ENCODE measurements around the gene HIVEP3.

Gene HIVEP3

GRCh38 chr1:41540886-41541591 lies 377.7 kb downstream of the HIVEP3 start:
- Histone ChIP-seq H3K27ac (ENCODE audit: low read depth, low read length) (no peak overlapping the region), H3K36me3 (ENCODE audit: control insufficient read depth, insufficient read depth, low read length) (no peaks in the 10 kb centered on the region), H3K9ac (ENCODE audit: low read length) (no peak overlapping the region), H3K27me3 (ENCODE audit: control insufficient read depth, insufficient read depth, low read length) (no peaks in the 10 kb centered on the region), H3K4me3 (ENCODE audit: low read length) (no peak overlapping the region), H3K4me1 (ENCODE audit: control insufficient read depth, insufficient read depth, low read length) (peaks cover 6% of the 10 kb centered on the region)

DNA sequence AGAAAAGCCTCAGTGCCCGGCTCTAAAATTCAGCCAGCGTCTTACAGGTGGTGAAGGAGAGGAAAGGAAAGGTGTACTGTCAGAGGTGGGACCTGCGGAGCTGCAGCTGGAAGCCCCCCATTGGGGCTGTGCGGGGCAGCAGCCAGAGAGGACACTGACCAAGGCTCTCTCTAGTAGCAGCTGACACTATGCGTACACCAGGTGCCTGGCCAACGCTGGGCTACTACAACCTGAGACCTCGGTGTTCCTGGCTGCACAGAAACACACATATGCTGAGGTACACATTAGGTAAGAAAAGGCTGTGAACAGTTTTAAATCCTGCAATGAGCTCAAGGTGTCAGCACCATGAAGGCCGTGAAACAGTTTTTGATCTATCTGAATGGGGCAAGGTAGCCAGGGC lies 378.7 kb downstream of the HIVEP3 start:
- H3K4me1 ChIP-seq (ENCODE audit: control insufficient read depth, insufficient read depth, low read length) = peaks cover 6% of the 10 kb centered on the region
- no peak overlapping the region for H3K27ac ChIP-seq (ENCODE audit: low read depth, low read length)
- no peaks in the 10 kb centered on the region for H3K27me3 ChIP-seq (ENCODE audit: control insufficient read depth, insufficient read depth, low read length)
- no peak overlapping the region for H3K9ac ChIP-seq (ENCODE audit: low read length)
- H3K36me3 ChIP-seq (ENCODE audit: control insufficient read depth, insufficient read depth, low read length) = no peaks in the 10 kb centered on the region
- no peak overlapping the region for H3K4me3 ChIP-seq (ENCODE audit: low read length)

GRCh38 chr1:41539418-41539805 lies 379.3 kb downstream of the HIVEP3 start:
- no peak overlapping the region for H3K4me3 ChIP-seq (ENCODE audit: low read length)
- peaks cover 6% of the 10 kb centered on the region for H3K4me1 ChIP-seq (ENCODE audit: control insufficient read depth, insufficient read depth, low read length)
- no peaks in the 10 kb centered on the region for H3K36me3 ChIP-seq (ENCODE audit: control insufficient read depth, insufficient read depth, low read length)
- no peak overlapping the region for H3K9ac ChIP-seq (ENCODE audit: low read length)
- no peaks in the 10 kb centered on the region for H3K27me3 ChIP-seq (ENCODE audit: control insufficient read depth, insufficient read depth, low read length)
- H3K27ac ChIP-seq (ENCODE audit: low read depth, low read length) = no peak overlapping the region

DNA sequence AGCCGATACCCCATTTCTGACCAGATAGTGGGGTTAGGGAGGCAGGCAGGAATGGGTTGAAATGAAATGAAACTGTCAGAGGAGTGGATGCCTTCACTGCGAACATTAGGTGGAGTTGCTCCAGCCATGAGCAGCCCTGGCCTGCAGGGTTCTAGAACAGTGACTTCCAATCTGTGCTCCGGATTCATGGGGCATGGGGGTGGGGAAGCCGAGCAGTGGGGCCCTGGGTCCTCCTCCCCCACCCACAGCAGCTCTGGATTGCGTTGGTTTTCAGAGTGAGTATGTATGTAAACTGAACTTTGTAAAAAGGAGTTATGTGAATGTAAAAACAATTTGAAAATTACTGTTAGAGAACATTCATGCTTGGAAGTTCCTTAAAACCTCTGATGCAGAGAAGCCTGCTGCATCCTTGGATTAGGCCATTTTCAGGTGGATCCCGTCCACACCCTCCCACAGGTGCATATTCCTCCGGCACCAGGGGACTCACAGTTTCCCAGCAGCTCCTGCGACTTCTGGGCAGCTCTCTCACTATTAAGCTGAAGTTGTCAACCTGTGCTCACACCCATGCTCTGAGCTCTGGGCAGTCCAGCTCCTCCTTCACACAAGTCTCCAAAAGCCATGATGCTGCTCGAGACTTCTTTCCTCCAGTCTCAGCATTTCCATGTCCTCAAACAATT lies 379.8 kb downstream of the HIVEP3 start:
- Histone ChIP-seq H3K4me1 (ENCODE audit: control insufficient read depth, insufficient read depth, low read length) (peaks cover 6% of the 10 kb centered on the region), H3K9ac (ENCODE audit: low read length) (no peak overlapping the region), H3K27me3 (ENCODE audit: control insufficient read depth, insufficient read depth, low read length) (no peaks in the 10 kb centered on the region), H3K4me3 (ENCODE audit: low read length) (no peak overlapping the region), H3K27ac (ENCODE audit: low read depth, low read length) (no peak overlapping the region), H3K36me3 (ENCODE audit: control insufficient read depth, insufficient read depth, low read length) (no peaks in the 10 kb centered on the region)

DNA sequence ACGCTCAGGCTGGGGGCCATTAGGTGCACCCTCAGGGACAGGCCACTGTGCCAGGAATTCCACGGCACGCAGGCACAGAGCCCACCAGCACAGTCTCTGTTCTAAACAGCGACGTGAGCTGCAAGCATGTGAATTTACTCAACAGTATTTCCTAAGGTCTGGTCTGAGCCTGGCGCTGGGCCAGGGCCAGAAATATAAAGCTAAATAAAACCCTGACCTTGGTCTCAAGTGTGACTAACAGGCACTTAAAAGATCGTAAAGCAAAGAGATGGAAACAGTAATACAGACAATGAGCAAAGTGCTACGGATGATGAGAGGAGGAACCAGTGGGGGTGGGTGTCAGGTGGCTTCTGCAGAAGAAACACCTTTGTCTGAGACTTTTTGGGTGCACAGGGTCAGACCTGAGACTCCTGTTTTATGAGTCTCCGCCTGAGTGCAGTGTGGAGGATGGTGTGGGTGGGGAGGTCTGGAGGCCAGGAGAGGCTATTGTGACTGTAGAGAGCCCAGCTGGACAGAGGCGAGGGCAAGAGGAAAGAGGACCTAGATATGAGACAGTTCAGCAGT lies 380.9 kb downstream of the HIVEP3 start:
- Histone ChIP-seq H3K4me3 (ENCODE audit: low read length) (no peak overlapping the region), H3K27me3 (ENCODE audit: control insufficient read depth, insufficient read depth, low read length) (no peaks in the 10 kb centered on the region), H3K9ac (ENCODE audit: low read length) (no peak overlapping the region), H3K36me3 (ENCODE audit: control insufficient read depth, insufficient read depth, low read length) (no peaks in the 10 kb centered on the region), H3K4me1 (ENCODE audit: control insufficient read depth, insufficient read depth, low read length) (peaks cover 6% of the 10 kb centered on the region), H3K27ac (ENCODE audit: low read depth, low read length) (no peak overlapping the region)

GRCh38 chr1:41537251-41537650 lies 381.5 kb downstream of the HIVEP3 start:
- Histone ChIP-seq H3K27me3 (ENCODE audit: control insufficient read depth, insufficient read depth, low read length) (no peaks in the 10 kb centered on the region), H3K36me3 (ENCODE audit: control insufficient read depth, insufficient read depth, low read length) (no peaks in the 10 kb centered on the region), H3K4me1 (ENCODE audit: control insufficient read depth, insufficient read depth, low read length) (peaks cover 6% of the 10 kb centered on the region), H3K4me3 (ENCODE audit: low read length) (no peak overlapping the region), H3K9ac (ENCODE audit: low read length) (no peak overlapping the region), H3K27ac (ENCODE audit: low read depth, low read length) (no peak overlapping the region)

DNA sequence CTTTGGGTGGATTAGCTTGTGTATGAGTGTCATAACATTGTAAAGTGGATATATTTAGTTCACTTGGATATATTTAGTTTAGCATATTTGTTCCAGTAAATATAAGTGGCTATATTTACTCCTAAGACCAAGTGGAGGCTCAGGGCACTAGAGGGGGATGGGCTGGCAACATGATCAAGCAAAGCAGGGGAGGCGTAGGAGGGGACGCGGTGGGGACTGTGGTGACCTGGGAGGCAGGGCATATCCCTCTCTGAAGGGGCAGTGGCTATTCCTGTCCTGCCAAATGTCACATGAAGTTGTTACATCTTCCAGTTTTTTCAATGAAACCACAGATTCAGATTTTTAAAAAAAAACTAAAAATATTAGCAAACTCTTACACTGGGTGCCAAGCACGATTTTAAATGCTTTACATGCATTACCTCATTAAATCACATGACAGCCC lies 382.3 kb downstream of the HIVEP3 start:
- Histone ChIP-seq H3K36me3 (ENCODE audit: control insufficient read depth, insufficient read depth, low read length) (no peaks in the 10 kb centered on the region), H3K4me1 (ENCODE audit: control insufficient read depth, insufficient read depth, low read length) (peaks cover 6% of the 10 kb centered on the region), H3K9ac (ENCODE audit: low read length) (no peak overlapping the region), H3K27me3 (ENCODE audit: control insufficient read depth, insufficient read depth, low read length) (no peaks in the 10 kb centered on the region), H3K27ac (ENCODE audit: low read depth, low read length) (no peak overlapping the region), H3K4me3 (ENCODE audit: low read length) (no peak overlapping the region)

DNA sequence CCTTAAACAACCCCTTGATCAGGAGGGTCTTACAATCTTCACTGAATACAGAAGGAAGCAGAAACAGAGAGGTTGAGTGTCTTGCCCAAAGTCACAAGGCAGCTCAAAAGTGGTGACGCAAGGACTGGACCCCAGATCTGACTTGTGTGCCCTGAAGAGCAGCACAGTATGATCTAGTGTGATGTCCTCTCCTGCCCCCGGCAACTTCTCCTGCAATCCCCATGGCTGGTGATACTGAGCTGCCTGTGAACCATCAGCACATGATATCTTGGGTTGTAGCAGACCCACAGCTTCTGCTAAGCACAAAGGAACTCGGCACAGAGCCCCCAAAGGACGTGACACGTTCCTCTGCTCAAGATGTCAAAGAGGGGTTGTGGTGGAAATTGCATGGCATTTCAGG lies 383.0 kb downstream of the HIVEP3 start:
- Histone ChIP-seq H3K27ac (ENCODE audit: low read depth, low read length) (no peak overlapping the region), H3K36me3 (ENCODE audit: control insufficient read depth, insufficient read depth, low read length) (no peaks in the 10 kb centered on the region), H3K4me3 (ENCODE audit: low read length) (no peak overlapping the region), H3K9ac (ENCODE audit: low read length) (no peak overlapping the region), H3K27me3 (ENCODE audit: control insufficient read depth, insufficient read depth, low read length) (no peaks in the 10 kb centered on the region), H3K4me1 (ENCODE audit: control insufficient read depth, insufficient read depth, low read length) (peaks cover 6% of the 10 kb centered on the region)

DNA sequence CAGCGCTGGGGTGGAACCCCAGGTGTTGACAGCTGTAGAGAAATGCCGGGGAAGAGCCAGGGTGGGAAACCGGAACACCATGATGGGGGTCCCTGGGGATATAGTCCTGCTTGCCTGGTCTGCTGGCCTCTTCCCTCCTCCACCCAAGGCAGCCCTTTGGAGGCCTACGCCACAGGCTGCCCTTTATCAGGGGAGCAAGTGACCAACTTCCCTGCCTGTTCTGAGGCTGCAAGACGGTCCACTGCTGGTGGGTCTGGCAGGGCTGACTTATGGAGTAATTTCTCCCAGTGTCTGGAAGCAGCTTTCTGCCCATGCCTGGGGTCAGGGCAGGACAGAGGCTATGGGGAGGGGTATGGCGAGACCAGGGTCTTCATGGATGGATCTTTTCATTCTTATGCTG lies 383.4 kb downstream of the HIVEP3 start:
- Histone ChIP-seq H3K4me1 (ENCODE audit: control insufficient read depth, insufficient read depth, low read length) (peaks cover 6% of the 10 kb centered on the region), H3K27ac (ENCODE audit: low read depth, low read length) (no peak overlapping the region), H3K36me3 (ENCODE audit: control insufficient read depth, insufficient read depth, low read length) (no peaks in the 10 kb centered on the region), H3K4me3 (ENCODE audit: low read length) (no peak overlapping the region), H3K27me3 (ENCODE audit: control insufficient read depth, insufficient read depth, low read length) (no peaks in the 10 kb centered on the region), H3K9ac (ENCODE audit: low read length) (no peak overlapping the region)

GRCh38 chr1:41534181-41535076 lies 384.3 kb downstream of the HIVEP3 start:
- Histone ChIP-seq H3K4me3 (ENCODE audit: low read length) (no peak overlapping the region), H3K4me1 (ENCODE audit: control insufficient read depth, insufficient read depth, low read length) (peaks cover 6% of the 10 kb centered on the region), H3K27me3 (ENCODE audit: control insufficient read depth, insufficient read depth, low read length) (no peaks in the 10 kb centered on the region), H3K36me3 (ENCODE audit: control insufficient read depth, insufficient read depth, low read length) (no peaks in the 10 kb centered on the region), H3K9ac (ENCODE audit: low read length) (no peak overlapping the region), H3K27ac (ENCODE audit: low read depth, low read length) (no peak overlapping the region)

GRCh38 chr1:41533731-41534080 lies 385.0 kb downstream of the HIVEP3 start:
- Histone ChIP-seq H3K27me3 (ENCODE audit: control insufficient read depth, insufficient read depth, low read length) (no peaks in the 10 kb centered on the region), H3K4me3 (ENCODE audit: low read length) (no peak overlapping the region), H3K36me3 (ENCODE audit: control insufficient read depth, insufficient read depth, low read length) (no peaks in the 10 kb centered on the region), H3K9ac (ENCODE audit: low read length) (no peak overlapping the region), H3K27ac (ENCODE audit: low read depth, low read length) (no peak overlapping the region), H3K4me1 (ENCODE audit: control insufficient read depth, insufficient read depth, low read length) (peaks cover 6% of the 10 kb centered on the region)

- Histone ChIP-seq H3K9ac (ENCODE audit: low read length) (no peak overlapping the region), H3K36me3 (ENCODE audit: control insufficient read depth, insufficient read depth, low read length) (no peaks in the 10 kb centered on the region), H3K4me1 (ENCODE audit: control insufficient read depth, insufficient read depth, low read length) (peaks cover 6% of the 10 kb centered on the region), H3K27ac (ENCODE audit: low read depth, low read length) (no peak overlapping the region), H3K27me3 (ENCODE audit: control insufficient read depth, insufficient read depth, low read length) (no peaks in the 10 kb centered on the region), H3K4me3 (ENCODE audit: low read length) (no peak overlapping the region)
These were observed 385.5 kb downstream of the HIVEP3 start for GRCh38 chr1:41533016-41533730.

Data from rectal smooth muscle tissue (tissue), 1 donor.